GM23248 (cell line): Measurements from ENCODE around the gene KY. TPM values are rescaled to one million over a fixed set of nuclear protein-coding genes. Genes with fewer than 3 reads are reported as not detected.

Experiments
- DNase-seq: peaks from one replicate; pipeline ENCODE4 v3.0.0-alpha.2; 2015
- H2AFZ ChIP-seq: fragments of 200-600 bp; sonication (generic); 2 replicates; pipeline ENCODE4 v1.6.1; 2016; ENCODE audit warnings: antibody characterized with exemption
- H3F3A ChIP-seq: fragments of 200-600 bp; sonication (generic); 2 replicates; pipeline ENCODE4 v1.6.1; 2016; ENCODE audit warnings: mild to moderate bottlenecking, antibody characterized with exemption, mixed run types; ENCODE audit not compliant: insufficient read depth
- H3K27ac ChIP-seq: fragments of 200-600 bp; sonication (generic); 2 replicates; pipeline ENCODE4 v1.5.1; 2016; ENCODE audit warnings: mild to moderate bottlenecking
- H3K27me3 ChIP-seq: fragments of 200-600 bp; sonication (generic); replicated peaks from 2 replicates; pipeline ENCODE4 v1.6.1; 2016; ENCODE audit warnings: mild to moderate bottlenecking; ENCODE audit not compliant: insufficient read depth
- H3K36me3 ChIP-seq: fragments of 200-600 bp; sonication (generic); 2 replicates; pipeline ENCODE4 v1.6.1; 2016; ENCODE audit warnings: low read depth, mild to moderate bottlenecking
- H3K4me1 ChIP-seq: fragments of 200-600 bp; sonication (generic); 2 replicates; pipeline ENCODE4 v1.6.1; 2016; ENCODE audit warnings: mild to moderate bottlenecking; ENCODE audit not compliant: insufficient read depth
- H3K4me2 ChIP-seq: fragments of 200-600 bp; sonication (generic); one replicate; pipeline ENCODE4 v1.6.1; 2016; ENCODE audit warnings: mild to moderate bottlenecking; ENCODE audit not compliant: unreplicated experiment
- H3K4me3 ChIP-seq: fragments of 200-600 bp; sonication (generic); 2 replicates; pipeline ENCODE4 v1.5.1; 2016; ENCODE audit warnings: mild to moderate bottlenecking
- H3K79me2 ChIP-seq: fragments of 200-600 bp; sonication (generic); 2 replicates; pipeline ENCODE4 v1.6.1; 2016; ENCODE audit warnings: mild to moderate bottlenecking; ENCODE audit not compliant: insufficient read depth
- H3K9ac ChIP-seq: fragments of 200-600 bp; sonication (generic); 2 replicates; pipeline ENCODE4 v1.6.1; 2016; ENCODE audit warnings: mild to moderate bottlenecking
- H3K9me2 ChIP-seq: fragments of 200-600 bp; sonication (generic); 2 replicates; pipeline ENCODE4 v1.6.1; 2016; ENCODE audit warnings: mixed run types, mild to moderate bottlenecking, moderate library complexity; ENCODE audit not compliant: insufficient read depth
- H3K9me3 ChIP-seq: fragments of 200-600 bp; sonication (generic); one replicate; pipeline ENCODE4 v1.6.1; 2017; ENCODE audit warnings: low read depth
- H4K20me1 ChIP-seq: fragments of 200-600 bp; sonication (generic); 2 replicates; pipeline ENCODE4 v1.6.0; 2016; ENCODE audit not compliant: insufficient read depth
- EZH2 ChIP-seq: fragments of 200-600 bp; sonication (generic); IDR thresholded peaks from 2 replicates; pipeline ENCODE4 v1.6.1; 2018; ENCODE audit warnings: antibody characterized with exemption, mild to moderate bottlenecking; ENCODE audit not compliant: insufficient read depth, poor library complexity, severe bottlenecking
- EZH2phosphoT487 ChIP-seq: fragments of 200-600 bp; sonication (generic); IDR thresholded peaks from 2 replicates; pipeline ENCODE4 v1.6.1; 2018; ENCODE audit warnings: antibody characterized with exemption, moderate library complexity, mild to moderate bottlenecking, low read depth; ENCODE audit not compliant: insufficient read depth
- WGBS, 2 experiments: methylation state at CpG; one replicate each; pipeline ENCODE4 v1.1.6; 2015 to 2017; ENCODE audit warnings: low lambda C conversion rate in 2 of 2, low coverage in 1 of 2; ENCODE audit errors: missing lambda C conversion rate in 2 of 2; 5-methylcytosine and 5-hydroxymethylcytosine counted together
- in situ Hi-C: fragments of 300-500 bp; cut with MboI; formaldehyde crosslinking; loops from 2 replicates; pipeline ENCODE4 v1.15.0; 2020
- polyA plus RNA-seq: library from polyadenylated mRNA; unstranded; fragments of >200 nt; fragmentation: Nextera tagmentation; extraction: Ambion mirVana; gene quantifications from 2 replicates; pipeline ENCODE4 v1.2.1, GENCODE V29; 2016
- total RNA-seq: library from RNA; depleted of rRNA; stranded (reverse); fragments of >200 nt; shearing (Covaris generic); gene quantifications from 2 replicates; pipeline ENCODE4 v1.2.3, GENCODE V29; 2014

The KY gene
- total and polyA plus RNA-seq, 2 experiments from 2014 or later: 0.65 to 0.76 TPM

DNA sequence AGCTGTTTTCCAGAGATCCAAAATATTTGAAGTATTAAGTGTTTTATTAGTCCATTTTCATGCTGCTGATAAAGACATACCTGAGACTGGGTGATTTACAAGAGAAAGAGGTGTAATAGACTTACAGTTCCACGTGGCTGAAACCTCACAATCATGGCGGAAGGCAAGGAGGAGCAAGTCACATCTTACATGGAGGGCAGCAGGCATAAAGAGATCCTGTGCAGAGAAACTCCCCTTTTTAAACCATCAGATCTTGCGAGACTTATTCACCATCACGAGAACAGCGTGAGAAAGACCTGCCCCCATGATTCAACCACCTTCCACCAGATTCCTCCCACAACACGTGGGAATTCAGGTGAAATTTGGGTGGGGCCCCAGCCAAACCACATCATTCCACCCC is 82.0 kb downstream of the KY start:
- Histone ChIP-seq H3K9me3 (no peaks in the 10 kb centered on the region), H3K4me2 (no peak overlapping the region), H4K20me1 (no peaks in the 10 kb centered on the region), H3K36me3 (no peaks in the 10 kb centered on the region), H3K4me1 (no peaks in the 10 kb centered on the region), H2AFZ (no peak overlapping the region), H3K4me3 (no peak overlapping the region), H3K9me2 (no peaks in the 10 kb centered on the region), H3F3A (0 out of 2 replicates have a peak, but pooled peaks cover 4% of the 10 kb centered on the region), H3K9ac (no peak overlapping the region), H3K79me2 (no peaks in the 10 kb centered on the region), H3K27me3 (no peaks in the 10 kb centered on the region), H3K27ac (no peak overlapping the region)
- TF ChIP-seq EZH2phosphoT487 (no peak), EZH2 (no peak)
- WGBS, 2 experiments: 76 to 77% methylated on average over 6 of the region's 6 CpGs
- no peak for DNase-seq
- in situ Hi-C loops: no loop called here

DNA sequence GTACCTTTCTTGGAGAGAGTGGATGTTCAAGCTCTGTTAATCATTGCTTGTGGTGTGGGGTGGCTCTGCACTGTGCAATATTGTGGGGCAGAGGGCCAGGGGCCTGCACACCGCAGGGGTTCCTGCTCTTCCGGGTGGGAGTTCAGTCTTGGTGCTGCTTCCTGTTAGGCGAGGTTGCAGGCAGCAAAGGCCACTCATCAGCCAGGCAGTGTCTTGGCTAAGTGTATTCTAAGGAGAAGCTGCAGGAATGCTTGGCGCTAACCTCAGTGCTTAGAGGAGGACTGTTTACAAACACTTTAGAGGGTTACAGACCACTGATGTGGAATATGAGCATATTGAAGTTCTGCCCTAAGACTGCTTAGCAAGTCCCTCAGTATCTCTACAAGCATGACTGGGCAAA is 83.2 kb downstream of the KY start:
- no peaks in the 10 kb centered on the region for H3K9me3 ChIP-seq
- H3K9me2 ChIP-seq: no peaks in the 10 kb centered on the region
- in situ Hi-C loops: no loop called here

DNA sequence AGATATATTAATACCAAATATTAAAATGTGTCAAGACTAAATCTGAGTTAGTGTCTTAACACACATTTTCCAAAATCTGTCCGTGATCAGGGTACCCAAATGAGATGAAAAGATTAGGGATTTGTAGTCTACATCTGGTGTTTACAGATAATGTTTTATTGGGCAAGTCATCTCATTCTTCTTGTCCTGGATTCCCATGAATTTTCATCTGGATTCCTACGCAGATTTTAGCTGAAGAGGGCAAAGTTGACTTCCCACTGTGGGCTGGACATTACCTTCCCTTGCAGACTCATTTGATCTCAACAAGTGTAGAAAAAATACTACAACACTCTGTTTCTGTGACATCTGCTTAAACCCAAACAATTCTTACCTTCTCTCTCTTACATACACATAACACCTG is 85.8 kb downstream of the KY start:
- H3K27me3 ChIP-seq: no peaks in the 10 kb centered on the region
- H2AFZ ChIP-seq: no peak overlapping the region
- H3K9me2 ChIP-seq: no peaks in the 10 kb centered on the region
- H3K4me3 ChIP-seq: no peak overlapping the region
- WGBS, 2 experiments: 97 to 98% methylated on average over 2 of the region's 2 CpGs
- H3K4me1 ChIP-seq: no peaks in the 10 kb centered on the region
- no peak overlapping the region for H3K27ac ChIP-seq
- no peak for DNase-seq
- in situ Hi-C loops: no loop called here
- no peaks in the 10 kb centered on the region for H3K79me2 ChIP-seq
- no peak overlapping the region for H3K9ac ChIP-seq
- H3K9me3 ChIP-seq: no peaks in the 10 kb centered on the region
- H3K36me3 ChIP-seq: no peaks in the 10 kb centered on the region
- H3K4me2 ChIP-seq: no peak overlapping the region
- no peak for TF ChIP-seq EZH2phosphoT487
- 0 out of 2 replicates have a peak, but pooled peaks cover 4% of the 10 kb centered on the region for H3F3A ChIP-seq
- no peaks in the 10 kb centered on the region for H4K20me1 ChIP-seq

More for the DNA sequence above, 83.2 kb downstream of the KY start:
- WGBS, 2 experiments: 62 to 73% methylated on average over 4 of the region's 4 CpGs
- no peaks in the 10 kb centered on the region for H4K20me1 ChIP-seq
- no peak for DNase-seq
- no peaks in the 10 kb centered on the region for H3K27me3 ChIP-seq
- 0 out of 2 replicates have a peak, but pooled peaks cover 4% of the 10 kb centered on the region for H3F3A ChIP-seq
- no peak overlapping the region for H3K27ac ChIP-seq
- H2AFZ ChIP-seq: no peak overlapping the region
- H3K4me1 ChIP-seq: no peaks in the 10 kb centered on the region
- no peak overlapping the region for H3K9ac ChIP-seq
- H3K4me2 ChIP-seq: no peak overlapping the region
- no peak overlapping the region for H3K4me3 ChIP-seq
- H3K36me3 ChIP-seq: no peaks in the 10 kb centered on the region
- TF ChIP-seq EZH2: no peak
- no peak for TF ChIP-seq EZH2phosphoT487
- no peaks in the 10 kb centered on the region for H3K79me2 ChIP-seq

DNA sequence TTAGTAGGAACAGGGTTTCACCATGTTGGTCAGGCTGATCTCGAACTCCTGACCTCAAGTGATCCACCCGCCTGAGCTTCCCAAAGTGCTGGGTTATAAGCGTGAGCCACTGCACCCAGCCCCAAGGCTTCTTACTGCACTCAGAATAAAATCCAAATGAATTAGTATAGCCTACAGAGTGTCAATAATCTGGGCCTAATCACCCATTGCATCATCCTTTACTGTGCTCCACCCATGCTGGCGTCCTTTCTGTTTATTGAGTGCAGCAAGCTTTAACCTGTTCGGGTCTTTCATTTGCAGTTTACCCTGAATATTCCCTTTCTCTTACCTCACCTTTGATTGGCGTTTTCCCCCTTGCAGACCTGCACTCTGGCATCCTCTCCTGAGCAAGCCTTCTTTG is 87.2 kb downstream of the KY start:
- in situ Hi-C loops: no loop called here

DNA sequence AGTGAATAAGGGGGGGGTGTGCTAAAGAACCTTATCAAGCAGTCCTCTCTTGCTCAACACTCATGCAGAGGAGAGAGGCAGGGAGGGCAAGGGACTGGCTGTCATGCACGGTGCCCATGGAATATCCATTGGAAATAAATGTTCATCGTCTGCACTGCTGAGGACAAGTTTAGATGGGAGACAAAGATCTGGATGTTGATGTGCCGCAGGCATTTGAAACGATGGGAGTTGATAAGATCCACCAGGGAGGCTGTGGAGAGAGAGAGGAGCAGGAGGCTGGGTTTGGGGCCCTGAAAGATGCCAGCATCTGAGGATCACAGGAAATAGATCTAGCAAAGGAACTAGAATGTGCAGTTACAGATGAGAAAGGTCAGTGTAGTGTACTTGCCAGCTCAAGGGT is 88.8 kb downstream of the KY start:
- H3K9me3 ChIP-seq: no peaks in the 10 kb centered on the region
- no peak overlapping the region for H3K27ac ChIP-seq
- no peak overlapping the region for H3K9ac ChIP-seq
- no peaks in the 10 kb centered on the region for H3K4me1 ChIP-seq
- no peak overlapping the region for H2AFZ ChIP-seq
- 0 out of 2 replicates have a peak, but pooled peaks cover 4% of the 10 kb centered on the region for H3F3A ChIP-seq
- no peaks in the 10 kb centered on the region for H3K79me2 ChIP-seq
- H3K27me3 ChIP-seq: no peaks in the 10 kb centered on the region
- no peak overlapping the region for H3K4me2 ChIP-seq
- no peak for DNase-seq
- WGBS, 2 experiments: 64 to 79% methylated on average over 4 of the region's 4 CpGs
- in situ Hi-C loops: no loop called here
- H3K4me3 ChIP-seq: no peak overlapping the region
- 0 out of 2 replicates have a peak, but pooled peaks cover 4% of the 10 kb centered on the region for H3K36me3 ChIP-seq
- no peaks in the 10 kb centered on the region for H3K9me2 ChIP-seq
- TF ChIP-seq EZH2: no peak
- TF ChIP-seq EZH2phosphoT487: no peak
- H4K20me1 ChIP-seq: no peaks in the 10 kb centered on the region

More for the DNA sequence above, 87.2 kb downstream of the KY start:
- 57 to 65% methylated on average over 6 of the region's 6 CpGs for WGBS, 2 experiments
- Histone ChIP-seq H3K9me3 (no peaks in the 10 kb centered on the region), H3K4me1 (no peaks in the 10 kb centered on the region), H2AFZ (no peak overlapping the region), H3F3A (0 out of 2 replicates have a peak, but pooled peaks cover 4% of the 10 kb centered on the region), H3K27me3 (no peaks in the 10 kb centered on the region), H3K9me2 (no peaks in the 10 kb centered on the region), H3K4me3 (no peak overlapping the region), H3K79me2 (no peaks in the 10 kb centered on the region), H3K27ac (no peak overlapping the region), H4K20me1 (no peaks in the 10 kb centered on the region), H3K36me3 (no peaks in the 10 kb centered on the region), H3K4me2 (no peak overlapping the region), H3K9ac (no peak overlapping the region)
- DNase-seq: no peak
- TF ChIP-seq EZH2: no peak
- no peak for TF ChIP-seq EZH2phosphoT487
